ENCODE data around the gene FSTL5.
"Not testable (repeated sequence)": the region's sequence is repeated elsewhere in the genome, so short reads cannot be mapped to it uniquely, and the experiment has no call there.

Gene FSTL5

DNA sequence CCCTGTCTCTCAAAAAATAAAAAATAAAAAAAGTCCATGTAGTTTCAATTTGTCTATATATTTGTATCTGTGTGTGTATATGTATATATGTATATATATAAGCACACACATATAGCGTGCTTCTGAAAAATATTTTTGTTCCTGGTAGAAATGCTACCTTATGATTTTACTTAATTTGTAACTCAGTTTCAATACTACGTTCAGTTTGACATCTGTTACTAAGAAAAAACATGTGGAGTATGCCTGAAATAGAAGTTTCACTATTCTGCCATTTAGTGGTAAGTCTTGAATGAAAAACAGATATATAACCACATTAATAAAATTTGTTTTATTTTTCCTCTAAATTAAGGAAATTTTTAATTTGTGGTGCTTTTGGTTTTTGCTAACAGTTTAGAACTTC, 14.2 kb downstream of the FSTL5 start:
- no peaks in the 10 kb centered on the region for H3K9me3 ChIP-seq (ENCODE audit: control insufficient read depth, insufficient read depth, low read length)
- no peak overlapping the region for H3K27ac ChIP-seq (ENCODE audit: low read depth, low read length)
- H3K27me3 ChIP-seq (ENCODE audit: control insufficient read depth, insufficient read depth, low read length) = no peaks in the 10 kb centered on the region
- H3K4me1 ChIP-seq (ENCODE audit: control insufficient read depth, insufficient read depth, low read length) = peaks cover 3% of the 10 kb centered on the region; the same call in 1 of the 2 replicates
- H3K36me3 ChIP-seq (ENCODE audit: control insufficient read depth, insufficient read depth, low read length) = no peaks in the 10 kb centered on the region
- no peak overlapping the region for H3K4me3 ChIP-seq (ENCODE audit: low read depth, low read length)
- no peak overlapping the region for H3K9ac ChIP-seq (ENCODE audit: low read depth, low read length)

GRCh38 chr4:162140051-162140683, 23.6 kb downstream of the FSTL5 start:
- no peak overlapping the region for H3K9ac ChIP-seq (ENCODE audit: low read depth, low read length)
- no peak overlapping the region for H3K27ac ChIP-seq (ENCODE audit: low read depth, low read length)
- no peaks in the 10 kb centered on the region for H3K36me3 ChIP-seq (ENCODE audit: control insufficient read depth, insufficient read depth, low read length)
- H3K27me3 ChIP-seq (ENCODE audit: control insufficient read depth, insufficient read depth, low read length) = no peaks in the 10 kb centered on the region
- no peaks in the 10 kb centered on the region for H3K9me3 ChIP-seq (ENCODE audit: control insufficient read depth, insufficient read depth, low read length)
- H3K4me3 ChIP-seq (ENCODE audit: low read depth, low read length) = no peak overlapping the region
- H3K4me1 ChIP-seq (ENCODE audit: control insufficient read depth, insufficient read depth, low read length) = no peaks in the 10 kb centered on the region

DNA sequence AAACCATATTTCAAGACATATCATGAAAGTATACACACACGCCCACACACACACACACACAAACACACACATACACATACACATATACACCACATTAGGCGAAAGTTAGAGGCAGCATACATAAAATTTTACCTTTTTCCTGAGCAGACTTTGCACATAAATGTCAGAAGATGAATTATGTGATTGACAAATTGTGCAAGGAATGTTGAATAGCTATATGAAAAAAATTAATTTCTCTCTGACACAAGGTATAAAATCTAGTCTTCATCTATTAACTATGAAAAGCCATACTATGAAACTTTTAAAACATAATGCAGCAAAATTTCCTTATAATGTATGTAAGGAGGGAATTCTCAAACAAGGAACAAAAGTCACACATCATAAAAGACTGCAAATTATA, 24.4 kb downstream of the FSTL5 start:
- no peak overlapping the region for H3K27ac ChIP-seq (ENCODE audit: low read depth, low read length)
- no peaks in the 10 kb centered on the region for H3K9me3 ChIP-seq (ENCODE audit: control insufficient read depth, insufficient read depth, low read length)
- no peaks in the 10 kb centered on the region for H3K36me3 ChIP-seq (ENCODE audit: control insufficient read depth, insufficient read depth, low read length)
- 0 out of 2 replicates have a peak, but pooled peaks cover 4% of the 10 kb centered on the region for H3K4me1 ChIP-seq (ENCODE audit: control insufficient read depth, insufficient read depth, low read length)
- no peaks in the 10 kb centered on the region for H3K27me3 ChIP-seq (ENCODE audit: control insufficient read depth, insufficient read depth, low read length)
- no peak overlapping the region for H3K9ac ChIP-seq (ENCODE audit: low read depth, low read length)
- H3K4me3 ChIP-seq (ENCODE audit: low read depth, low read length) = no peak overlapping the region

DNA sequence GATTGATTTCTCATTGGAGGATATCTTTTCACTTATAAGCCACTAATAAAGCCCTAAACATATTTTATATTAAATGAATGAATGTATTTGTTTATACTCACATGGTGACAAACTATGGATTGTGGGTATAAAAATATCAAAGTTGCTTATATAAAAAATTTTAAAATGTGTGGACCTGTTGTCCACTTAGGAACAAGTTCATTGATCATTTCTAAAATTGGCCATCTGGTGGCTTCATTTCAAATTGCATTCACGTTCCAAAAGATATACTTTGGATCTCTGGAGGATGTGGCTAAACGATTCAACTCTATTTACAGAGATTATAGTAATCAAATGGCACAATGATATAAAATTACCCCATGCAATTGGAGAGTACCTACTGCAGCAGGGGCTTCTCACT, 32.5 kb downstream of the FSTL5 start:
- Histone ChIP-seq H3K36me3 (ENCODE audit: control insufficient read depth, insufficient read depth, low read length) (no peaks in the 10 kb centered on the region), H3K27ac (ENCODE audit: low read depth, low read length) (no peak overlapping the region), H3K9ac (ENCODE audit: low read depth, low read length) (no peak overlapping the region), H3K4me1 (ENCODE audit: control insufficient read depth, insufficient read depth, low read length) (0 out of 2 replicates have a peak, but pooled peaks cover 4% of the 10 kb centered on the region), H3K27me3 (ENCODE audit: control insufficient read depth, insufficient read depth, low read length) (no peaks in the 10 kb centered on the region), H3K4me3 (ENCODE audit: low read depth, low read length) (no peak overlapping the region), H3K9me3 (ENCODE audit: control insufficient read depth, insufficient read depth, low read length) (no peaks in the 10 kb centered on the region)

- Histone ChIP-seq H3K9ac (ENCODE audit: low read depth, low read length) (no peak overlapping the region), H3K4me1 (ENCODE audit: control insufficient read depth, insufficient read depth, low read length) (no peaks in the 10 kb centered on the region), H3K9me3 (ENCODE audit: control insufficient read depth, insufficient read depth, low read length) (no peaks in the 10 kb centered on the region), H3K27ac (ENCODE audit: low read depth, low read length) (no peak overlapping the region), H3K4me3 (ENCODE audit: low read depth, low read length) (no peak overlapping the region), H3K27me3 (ENCODE audit: control insufficient read depth, insufficient read depth, low read length) (no peaks in the 10 kb centered on the region), H3K36me3 (ENCODE audit: control insufficient read depth, insufficient read depth, low read length) (no peaks in the 10 kb centered on the region)
Observed at GRCh38 chr4:162126729-162127128, 37.1 kb downstream of the FSTL5 start.

DNA sequence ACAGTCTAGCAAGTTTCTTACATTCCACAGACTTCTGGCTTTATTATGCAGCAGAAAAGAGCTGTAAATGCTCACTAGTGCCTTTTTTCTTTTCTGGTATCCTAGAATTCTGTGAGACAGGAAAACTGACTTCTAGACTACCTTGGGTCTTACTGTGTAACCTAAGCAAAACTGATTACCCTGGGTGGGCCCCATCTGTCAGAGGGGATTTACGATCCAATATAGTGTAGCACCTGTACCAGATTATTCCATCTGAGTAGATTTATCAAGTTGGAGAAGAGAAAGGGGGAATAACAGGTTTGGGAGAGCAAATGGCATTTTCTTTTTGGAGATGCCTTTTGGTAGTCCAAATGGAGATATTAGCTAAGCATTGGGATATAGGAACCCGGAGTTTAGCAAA, 46.7 kb downstream of the FSTL5 start:
- Histone ChIP-seq H3K9ac (ENCODE audit: low read depth, low read length) (no peak overlapping the region), H3K36me3 (ENCODE audit: control insufficient read depth, insufficient read depth, low read length) (no peaks in the 10 kb centered on the region), H3K27ac (ENCODE audit: low read depth, low read length) (no peak overlapping the region), H3K9me3 (ENCODE audit: control insufficient read depth, insufficient read depth, low read length) (no peaks in the 10 kb centered on the region), H3K4me1 (ENCODE audit: control insufficient read depth, insufficient read depth, low read length) (peaks cover 37% of the 10 kb centered on the region), H3K27me3 (ENCODE audit: control insufficient read depth, insufficient read depth, low read length) (no peaks in the 10 kb centered on the region), H3K4me3 (ENCODE audit: low read depth, low read length) (no peak overlapping the region)

- H3K36me3 ChIP-seq (ENCODE audit: control insufficient read depth, insufficient read depth, low read length) = no peaks in the 10 kb centered on the region
- no peak overlapping the region for H3K9ac ChIP-seq (ENCODE audit: low read depth, low read length)
- no peak overlapping the region for H3K4me3 ChIP-seq (ENCODE audit: low read depth, low read length)
- no peaks in the 10 kb centered on the region for H3K9me3 ChIP-seq (ENCODE audit: control insufficient read depth, insufficient read depth, low read length)
- no peak overlapping the region for H3K27ac ChIP-seq (ENCODE audit: low read depth, low read length)
- peaks cover 37% of the 10 kb centered on the region for H3K4me1 ChIP-seq (ENCODE audit: control insufficient read depth, insufficient read depth, low read length)
- H3K27me3 ChIP-seq (ENCODE audit: control insufficient read depth, insufficient read depth, low read length) = no peaks in the 10 kb centered on the region
Observed at GRCh38 chr4:162116095-162116779, 47.6 kb downstream of the FSTL5 start.

- Histone ChIP-seq H3K4me1 (ENCODE audit: control insufficient read depth, insufficient read depth, low read length) (peaks cover 37% of the 10 kb centered on the region), H3K9ac (ENCODE audit: low read depth, low read length) (no peak overlapping the region), H3K27me3 (ENCODE audit: control insufficient read depth, insufficient read depth, low read length) (no peaks in the 10 kb centered on the region), H3K36me3 (ENCODE audit: control insufficient read depth, insufficient read depth, low read length) (no peaks in the 10 kb centered on the region), H3K27ac (ENCODE audit: low read depth, low read length) (no peak overlapping the region), H3K9me3 (ENCODE audit: control insufficient read depth, insufficient read depth, low read length) (no peaks in the 10 kb centered on the region), H3K4me3 (ENCODE audit: low read depth, low read length) (no peak overlapping the region)
Observed at GRCh38 chr4:162115333-162115732, 48.5 kb downstream of the FSTL5 start.

DNA sequence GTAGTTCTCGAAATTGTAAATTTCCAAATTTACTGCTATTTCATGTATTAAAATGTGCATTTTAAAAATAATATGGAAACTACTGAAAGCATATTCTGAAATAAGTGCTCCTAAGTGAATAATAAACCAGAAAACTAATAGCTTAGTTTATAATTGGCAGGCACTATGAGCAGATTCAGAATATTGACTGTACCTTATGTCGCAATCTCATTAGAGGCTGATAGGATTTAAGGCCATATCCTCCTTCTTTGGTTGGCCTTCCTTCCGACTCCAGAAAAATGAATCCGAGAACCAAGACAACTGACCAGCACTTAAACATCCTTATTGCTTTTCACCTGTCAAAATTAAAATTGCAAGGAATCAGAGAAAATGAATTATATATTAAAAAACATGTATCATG, 52.7 kb downstream of the FSTL5 start:
- Histone ChIP-seq H3K27me3 (ENCODE audit: control insufficient read depth, insufficient read depth, low read length) (no peaks in the 10 kb centered on the region), H3K36me3 (ENCODE audit: control insufficient read depth, insufficient read depth, low read length) (no peaks in the 10 kb centered on the region), H3K9me3 (ENCODE audit: control insufficient read depth, insufficient read depth, low read length) (no peaks in the 10 kb centered on the region), H3K27ac (ENCODE audit: low read depth, low read length) (no peak overlapping the region), H3K9ac (ENCODE audit: low read depth, low read length) (no peak overlapping the region), H3K4me3 (ENCODE audit: low read depth, low read length) (no peak overlapping the region), H3K4me1 (ENCODE audit: control insufficient read depth, insufficient read depth, low read length) (peaks cover 35% of the 10 kb centered on the region)

GRCh38 chr4:162104459-162105124, 59.2 kb downstream of the FSTL5 start:
- Histone ChIP-seq H3K36me3 (ENCODE audit: control insufficient read depth, insufficient read depth, low read length) (no peaks in the 10 kb centered on the region), H3K9me3 (ENCODE audit: control insufficient read depth, insufficient read depth, low read length) (no peaks in the 10 kb centered on the region; the same call in 1 of the 2 replicates), H3K27ac (ENCODE audit: low read depth, low read length) (peak overlapping the region; percentile 82), H3K4me1 (ENCODE audit: control insufficient read depth, insufficient read depth, low read length) (peaks cover 48% of the 10 kb centered on the region), H3K27me3 (ENCODE audit: control insufficient read depth, insufficient read depth, low read length) (no peaks in the 10 kb centered on the region), H3K9ac (ENCODE audit: low read depth, low read length) (no peak overlapping the region), H3K4me3 (ENCODE audit: low read depth, low read length) (peak overlapping the region; percentile 17; the same call in 1 of the 2 replicates)

- H3K9me3 ChIP-seq (ENCODE audit: control insufficient read depth, insufficient read depth, low read length) = not testable (repeated sequence)
- Histone ChIP-seq H3K27ac (ENCODE audit: low read depth, low read length) (peak overlapping the region; percentile 82), H3K4me1 (ENCODE audit: control insufficient read depth, insufficient read depth, low read length) (peaks cover 48% of the 10 kb centered on the region)
Observed at GRCh38 chr4:162103908-162104307, 59.9 kb downstream of the FSTL5 start.

More at GRCh38 chr4:162103908-162104307, 59.9 kb downstream of the FSTL5 start:
- not testable (repeated sequence) for H3K4me3 ChIP-seq (ENCODE audit: low read depth, low read length); H3K9ac ChIP-seq (ENCODE audit: low read depth, low read length); H3K27me3 ChIP-seq (ENCODE audit: control insufficient read depth, insufficient read depth, low read length); H3K36me3 ChIP-seq (ENCODE audit: control insufficient read depth, insufficient read depth, low read length)
